Measurements from ENCODE around the gene FMNL1.

- TF ChIP-seq, protein P1, sequence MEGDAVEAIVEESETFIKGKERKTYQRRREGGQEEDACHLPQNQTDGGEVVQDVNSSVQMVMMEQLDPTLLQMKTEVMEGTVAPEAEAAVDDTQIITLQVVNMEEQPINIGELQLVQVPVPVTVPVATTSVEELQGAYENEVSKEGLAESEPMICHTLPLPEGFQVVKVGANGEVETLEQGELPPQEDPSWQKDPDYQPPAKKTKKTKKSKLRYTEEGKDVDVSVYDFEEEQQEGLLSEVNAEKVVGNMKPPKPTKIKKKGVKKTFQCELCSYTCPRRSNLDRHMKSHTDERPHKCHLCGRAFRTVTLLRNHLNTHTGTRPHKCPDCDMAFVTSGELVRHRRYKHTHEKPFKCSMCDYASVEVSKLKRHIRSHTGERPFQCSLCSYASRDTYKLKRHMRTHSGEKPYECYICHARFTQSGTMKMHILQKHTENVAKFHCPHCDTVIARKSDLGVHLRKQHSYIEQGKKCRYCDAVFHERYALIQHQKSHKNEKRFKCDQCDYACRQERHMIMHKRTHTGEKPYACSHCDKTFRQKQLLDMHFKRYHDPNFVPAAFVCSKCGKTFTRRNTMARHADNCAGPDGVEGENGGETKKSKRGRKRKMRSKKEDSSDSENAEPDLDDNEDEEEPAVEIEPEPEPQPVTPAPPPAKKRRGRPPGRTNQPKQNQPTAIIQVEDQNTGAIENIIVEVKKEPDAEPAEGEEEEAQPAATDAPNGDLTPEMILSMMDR (IDR thresholded peaks at IDR 0.05): no peak
- peak in 1 of 3 donors; percentile 6 for TF ChIP-seq POLR2A (IDR thresholded peaks at IDR 0.05)
Observed at GRCh38 chr17:45225964-45226530, 4.4 kb downstream of the FMNL1 start.

All from body of pancreas (tissue), 4 donors.